GM18499 (cell line): ENCODE data around the gene HOXA6.

ENCODE experiments used
- ATAC-seq: cut with Tn5 transposase; IDR thresholded peaks from one replicate; pipeline ENCODE4 v1.9.1; 2021; ENCODE audit warnings: moderate number of reproducible peaks; ENCODE audit not compliant: insufficient read depth, unreplicated experiment

The HOXA6 gene

GRCh38 chr7:27141923-27142579 lies 5.5 kb downstream of the HOXA6 start:
- no peak for ATAC-seq

GRCh38 chr7:27141137-27141922 lies 6.2 kb downstream of the HOXA6 start:
- ATAC-seq: no peak

- no peak for ATAC-seq
Observed at GRCh38 chr7:27140126-27140857, 7.3 kb downstream of the HOXA6 start.

GRCh38 chr7:27139334-27140125 lies 8.0 kb downstream of the HOXA6 start:
- no peak for ATAC-seq

- ATAC-seq: no peak
Observed at GRCh38 chr7:27138985-27139333, 8.6 kb downstream of the HOXA6 start.

GRCh38 chr7:27138472-27138871 lies 9.1 kb downstream of the HOXA6 start:
- ATAC-seq: no peak

GRCh38 chr7:27137640-27138315 lies 9.8 kb downstream of the HOXA6 start:
- ATAC-seq: no peak

GRCh38 chr7:27134392-27134791 lies 13.2 kb downstream of the HOXA6 start:
- ATAC-seq: no peak

- ATAC-seq: no peak
Observed at GRCh38 chr7:27133409-27134231, 14.0 kb downstream of the HOXA6 start.

- no peak for ATAC-seq
Observed at GRCh38 chr7:27132978-27133377, 14.6 kb downstream of the HOXA6 start.

GRCh38 chr7:27132214-27132613 lies 15.4 kb downstream of the HOXA6 start:
- no peak for ATAC-seq

- no peak for ATAC-seq
Observed at GRCh38 chr7:27131390-27131819, 16.2 kb downstream of the HOXA6 start.

- no peak for ATAC-seq
Observed at GRCh38 chr7:27130540-27131389, 16.8 kb downstream of the HOXA6 start, which contains the start of gene HOXA4. TSS of gene HOXA4 (minus strand) at chr7:27130757. CDS start at chr7:27130733, 24 bp downstream.

GRCh38 chr7:27129729-27130539 lies 17.6 kb downstream of the HOXA6 start:
- no peak for ATAC-seq

GRCh38 chr7:27128776-27129728 lies 18.5 kb downstream of the HOXA6 start:
- no peak for ATAC-seq

GRCh38 chr7:27128034-27128433 lies 19.5 kb downstream of the HOXA6 start:
- ATAC-seq: no peak
